NCI-H128 (cell line): Measurements from ENCODE around the gene ST3GAL4.
"Not testable (repeated sequence)": the region's sequence is repeated elsewhere in the genome, so short reads cannot be mapped to it uniquely, and the experiment has no call there.

Experiments
- DNase-seq: peaks from one replicate; lab custom pipeline; 2025; ENCODE audit not compliant: unreplicated experiment; lab: John Stamatoyannopoulos, UW

ST3GAL4 gene

DNA sequence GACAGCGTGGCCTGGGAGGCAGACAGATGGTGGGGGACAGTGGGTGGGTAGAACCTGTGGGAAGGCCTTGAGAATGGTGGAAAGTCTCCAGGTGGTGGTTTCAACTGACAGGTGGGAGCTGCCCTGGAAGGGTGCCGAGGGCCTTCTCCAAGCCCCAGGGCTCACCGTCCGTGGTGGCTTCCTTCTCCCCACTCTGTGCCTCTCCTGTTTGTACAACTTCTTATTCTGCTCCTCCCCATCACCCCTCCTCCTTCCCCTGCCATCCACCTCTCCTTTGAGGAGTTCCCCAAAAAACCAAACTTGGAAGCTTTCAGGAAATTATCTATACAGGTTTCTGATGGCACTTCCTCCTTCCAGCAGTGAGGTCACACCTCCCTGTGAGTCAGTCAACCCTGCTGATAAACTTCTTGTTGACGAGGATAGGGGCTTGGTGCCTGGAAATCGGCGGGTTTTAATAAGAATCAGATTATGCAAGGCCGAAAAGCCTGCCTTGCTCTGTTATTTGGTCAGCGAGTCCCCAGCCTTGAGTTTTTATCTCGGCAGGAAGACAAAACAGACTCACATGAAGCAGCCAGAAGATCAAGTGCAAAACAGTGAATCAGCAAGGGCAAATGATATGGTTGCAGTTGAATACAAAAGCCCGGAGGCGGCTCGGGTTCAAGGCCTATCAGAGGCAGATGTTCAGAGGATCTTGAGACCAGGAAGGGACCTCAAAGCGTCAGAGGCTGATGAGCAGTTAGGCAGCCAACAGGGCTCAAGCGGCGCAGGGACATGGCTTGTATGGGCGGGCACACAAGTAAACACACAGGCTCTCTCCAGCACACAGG lies 9.5 kb upstream of the ST3GAL4 start:
- no peak for DNase-seq

- no peak for DNase-seq
These were observed 8.9 kb upstream of the ST3GAL4 start for GRCh38 chr11:126346586-126346940.

GRCh38 chr11:126346946-126347345 lies 8.5 kb upstream of the ST3GAL4 start:
- not testable (repeated sequence) for DNase-seq

GRCh38 chr11:126347751-126348668 lies 7.5 kb upstream of the ST3GAL4 start:
- no peak for DNase-seq

- DNase-seq, result no peak
These were observed 6.5 kb upstream of the ST3GAL4 start for GRCh38 chr11:126348806-126349582.

DNA sequence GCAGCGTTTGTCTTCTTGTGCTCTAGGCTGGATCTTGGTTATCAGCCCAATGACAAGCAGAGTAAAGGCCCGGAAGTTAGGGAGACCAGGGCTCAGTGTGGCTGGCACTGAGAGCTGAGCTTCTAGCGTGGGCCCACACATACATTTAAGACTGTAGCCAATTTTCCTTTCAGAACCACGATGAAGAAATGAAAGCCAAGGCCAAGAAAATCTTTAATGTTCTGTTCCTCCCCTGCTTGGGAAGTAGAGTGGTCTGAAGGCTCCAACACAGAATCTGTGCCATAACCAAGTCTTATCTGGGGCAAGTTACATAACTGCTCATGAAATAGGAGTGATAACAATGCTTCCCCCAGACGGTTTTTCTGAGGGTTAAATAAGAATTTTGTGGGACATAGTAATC lies 4.7 kb upstream of the ST3GAL4 start:
- DNase-seq, result no peak

DNA sequence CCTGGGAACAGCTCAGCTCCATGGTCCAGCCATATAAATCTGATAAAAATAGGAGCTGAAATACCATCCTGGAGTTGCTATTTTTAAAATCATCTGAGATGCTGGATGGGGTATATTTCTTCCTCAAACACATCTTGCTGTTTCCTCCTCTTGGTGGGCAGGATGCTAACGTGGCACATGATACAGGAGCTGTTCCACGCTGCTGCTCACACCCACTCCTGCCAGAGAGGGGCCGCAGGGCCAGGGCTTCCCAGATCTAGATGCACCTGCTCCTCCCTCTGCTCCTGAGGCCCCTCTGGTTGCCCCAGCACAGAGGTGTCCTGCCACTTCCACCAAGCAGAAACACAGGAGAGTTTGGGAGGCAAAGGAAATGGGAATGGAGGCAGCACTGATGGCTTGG lies 3.3 kb upstream of the ST3GAL4 start:
- no peak for DNase-seq

- no peak for DNase-seq
These were observed 2.3 kb upstream of the ST3GAL4 start for GRCh38 chr11:126352934-126353801.

- DNase-seq, result no peak
These were observed 709 bp upstream of the ST3GAL4 start for GRCh38 chr11:126354631-126355323.

DNA sequence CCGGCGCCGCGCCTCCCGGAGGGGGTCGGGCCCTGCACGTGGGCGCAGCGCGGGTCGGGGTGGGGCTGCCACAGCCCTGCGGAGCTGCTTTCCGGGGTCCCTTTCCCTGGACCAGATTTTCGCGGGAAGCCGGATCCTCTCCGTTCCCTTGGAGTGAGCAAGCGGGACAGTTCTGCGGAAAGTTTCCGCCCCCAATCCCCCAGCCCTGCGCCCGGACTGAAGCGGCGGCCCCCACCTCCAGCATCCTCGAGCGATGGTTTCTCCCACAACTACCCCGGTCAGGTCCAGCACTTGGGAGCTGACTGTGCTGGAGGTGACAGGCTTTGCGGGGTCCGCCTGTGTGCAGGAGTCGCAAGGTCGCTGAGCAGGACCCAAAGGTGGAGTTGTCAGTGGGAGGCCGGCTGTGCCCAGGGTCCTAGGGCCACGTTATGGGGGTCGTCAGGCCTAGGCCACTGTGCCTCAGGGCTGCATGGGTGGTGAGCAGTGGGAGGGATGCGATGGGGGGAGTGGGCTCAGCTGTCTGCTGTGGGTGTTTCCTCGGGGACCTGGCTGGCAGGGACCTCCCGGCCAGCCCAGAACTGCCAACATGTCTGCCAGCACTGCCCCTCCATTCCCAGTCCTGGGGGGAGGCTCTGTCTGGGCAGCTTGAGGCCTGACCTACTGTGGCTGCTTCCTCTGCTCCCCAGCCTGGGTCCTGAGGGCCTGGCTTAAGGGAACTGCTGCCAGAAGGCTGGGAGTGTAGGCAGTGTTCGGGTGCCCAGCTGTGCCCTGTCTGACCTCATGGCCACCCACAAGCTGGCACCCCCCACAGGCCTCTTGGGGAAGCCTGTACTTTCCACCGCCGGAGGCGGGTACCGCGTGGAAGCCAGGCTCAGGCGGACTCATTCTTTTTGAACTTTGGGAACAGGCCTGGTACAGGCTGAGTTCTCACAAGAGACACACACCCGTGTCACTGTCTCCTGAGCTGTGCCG lies 726 bp downstream of the ST3GAL4 start:
- no peak for DNase-seq

DNA sequence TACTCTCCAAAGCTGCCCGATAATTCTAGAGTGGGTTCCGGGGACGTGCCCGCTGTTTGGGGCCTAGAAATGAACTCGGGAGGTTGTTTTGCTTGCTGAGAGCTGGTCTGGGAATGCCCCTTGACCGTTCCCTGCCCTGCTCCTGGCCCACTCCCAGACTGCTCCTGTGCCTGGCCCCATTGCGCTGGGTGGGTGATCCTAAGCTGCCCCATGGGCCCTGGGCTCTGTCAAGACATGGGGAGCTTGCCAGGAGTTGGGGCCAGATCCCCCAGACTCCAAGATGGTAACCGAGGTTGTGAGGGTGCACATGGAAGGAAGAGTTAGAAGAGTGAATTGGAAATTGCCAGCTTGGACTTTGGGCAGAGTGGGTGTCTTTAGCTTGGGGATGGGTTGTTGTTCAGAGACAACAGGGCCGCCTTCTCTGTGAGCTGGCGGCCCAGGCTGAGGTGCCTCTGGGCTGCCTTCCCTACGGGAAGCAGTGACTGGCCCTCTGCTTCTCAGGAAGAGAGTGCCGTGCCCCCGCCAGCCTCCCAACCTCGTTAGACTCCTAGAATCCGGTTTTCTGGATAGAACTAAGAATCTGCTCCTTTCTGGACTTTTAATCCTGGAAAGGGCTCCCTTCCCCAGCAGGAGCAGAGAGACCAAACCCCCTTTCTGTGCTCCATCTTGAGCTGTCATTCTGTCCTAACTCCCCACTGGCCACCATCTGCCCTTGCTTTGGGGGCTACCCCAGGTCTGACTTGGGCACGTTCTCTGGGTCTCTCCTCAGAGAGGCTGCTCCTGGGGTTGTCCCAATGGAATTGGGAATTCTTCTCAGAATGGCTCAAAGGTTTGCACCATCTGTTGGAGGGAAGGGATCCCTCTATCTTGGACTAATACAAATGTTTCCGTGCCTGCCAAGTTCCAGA lies 1.8 kb downstream of the ST3GAL4 start:
- no peak for DNase-seq

GRCh38 chr11:126357969-126358762 lies 2.7 kb downstream of the ST3GAL4 start:
- DNase-seq, result no peak

GRCh38 chr11:126358763-126359160 lies 3.3 kb downstream of the ST3GAL4 start:
- no peak for DNase-seq

DNA sequence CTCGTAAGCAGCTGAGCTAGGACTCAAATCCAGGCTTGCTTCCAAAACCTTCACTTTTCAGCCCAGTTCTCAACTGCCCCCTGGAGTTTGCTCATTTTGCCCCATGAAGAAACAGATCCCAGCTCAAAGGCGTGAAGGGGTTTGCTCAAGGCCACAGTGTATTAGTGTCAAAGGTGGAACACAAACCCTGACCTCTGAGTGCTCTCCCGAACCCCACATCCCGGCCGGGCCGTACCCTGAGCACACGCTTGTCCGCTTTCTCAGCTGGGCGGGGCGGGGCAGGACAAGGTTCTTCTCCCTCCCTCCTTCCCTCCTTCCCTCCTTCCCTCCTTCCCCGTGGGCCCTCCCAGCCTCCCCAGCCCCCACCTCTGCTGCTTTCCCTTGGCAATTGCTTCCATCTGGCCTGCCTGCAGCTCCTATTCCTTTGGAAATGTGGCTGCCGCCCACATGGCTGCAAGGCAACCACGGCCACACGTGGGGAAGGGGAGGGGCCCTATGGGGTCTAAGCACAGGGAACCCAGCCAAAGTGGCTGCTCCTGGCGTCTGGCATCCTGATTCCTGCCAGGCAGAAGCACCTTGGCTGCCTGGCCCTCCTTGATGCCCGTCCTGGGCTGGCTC lies 4.1 kb downstream of the ST3GAL4 start:
- no peak for DNase-seq

DNA sequence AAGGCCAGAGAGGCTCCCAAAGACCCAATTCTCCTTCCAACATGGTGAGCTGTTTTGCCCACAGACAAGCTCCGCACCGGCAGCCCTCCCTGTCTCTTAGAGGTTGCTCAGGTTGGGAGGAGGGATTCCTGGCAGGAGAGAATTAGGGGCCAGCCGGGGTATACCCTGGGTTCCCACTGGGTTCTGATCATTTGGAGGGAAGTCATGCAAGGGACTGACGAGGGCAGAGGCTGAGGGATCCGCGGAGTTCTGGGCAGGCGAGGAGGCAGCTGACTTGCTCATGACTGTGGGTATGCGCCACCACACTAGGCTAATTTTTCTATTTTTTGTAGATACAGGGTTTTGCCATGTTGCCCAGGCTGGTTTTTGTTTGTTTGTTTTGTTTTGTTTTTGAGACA lies 4.6 kb downstream of the ST3GAL4 start:
- no peak for DNase-seq

DNA sequence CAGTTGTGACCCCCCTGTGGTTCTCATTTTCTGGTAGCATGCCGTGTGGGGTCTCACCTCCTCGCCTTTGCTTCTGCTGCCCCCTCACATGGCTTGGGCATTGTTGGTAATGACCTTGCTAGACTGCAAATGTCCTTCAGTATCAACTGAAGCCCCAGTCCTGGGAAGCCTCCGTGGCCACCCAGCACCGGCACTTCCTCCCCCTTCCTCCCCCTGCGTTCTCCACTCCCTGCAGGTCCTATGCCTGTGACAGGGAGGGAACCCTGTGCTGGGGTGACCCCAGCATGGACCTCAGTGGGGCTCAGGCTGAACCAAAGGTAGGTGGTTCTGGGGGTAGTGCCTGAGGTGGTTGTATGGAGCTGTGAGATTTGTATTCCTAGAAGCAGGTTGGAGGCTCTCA lies 5.9 kb downstream of the ST3GAL4 start:
- no peak for DNase-seq
